ENCODE results near the gene KDM4C.

The KDM4C gene

GRCh38 chr9:7206221-7206758 lies 448.5 kb downstream of the KDM4C start:
- Histone ChIP-seq H3K27ac (ENCODE audit: low read depth, low read length) (no peak overlapping the region), H3K4me1 (ENCODE audit: control insufficient read depth, insufficient read depth, low read length) (no peaks in the 10 kb centered on the region), H3K9ac (ENCODE audit: low read length) (no peak overlapping the region), H3K4me3 (ENCODE audit: low read length) (no peak overlapping the region), H3K36me3 (ENCODE audit: control insufficient read depth, insufficient read depth, low read length) (no peaks in the 10 kb centered on the region), H3K27me3 (ENCODE audit: control insufficient read depth, insufficient read depth, low read length) (no peaks in the 10 kb centered on the region)

- H3K4me1 ChIP-seq (ENCODE audit: control insufficient read depth, insufficient read depth, low read length), result no peaks in the 10 kb centered on the region
- no peak overlapping the region for H3K27ac ChIP-seq (ENCODE audit: low read depth, low read length)
- H3K27me3 ChIP-seq (ENCODE audit: control insufficient read depth, insufficient read depth, low read length), result no peaks in the 10 kb centered on the region
- no peaks in the 10 kb centered on the region for H3K36me3 ChIP-seq (ENCODE audit: control insufficient read depth, insufficient read depth, low read length)
- H3K9ac ChIP-seq (ENCODE audit: low read length), result no peak overlapping the region
- H3K4me3 ChIP-seq (ENCODE audit: low read length), result no peak overlapping the region
Measured at GRCh38 chr9:7209016-7209715, 451.4 kb downstream of the KDM4C start.

- no peaks in the 10 kb centered on the region for H3K36me3 ChIP-seq (ENCODE audit: control insufficient read depth, insufficient read depth, low read length)
- no peak overlapping the region for H3K9ac ChIP-seq (ENCODE audit: low read length)
- H3K4me3 ChIP-seq (ENCODE audit: low read length), result no peak overlapping the region
- no peaks in the 10 kb centered on the region for H3K27me3 ChIP-seq (ENCODE audit: control insufficient read depth, insufficient read depth, low read length)
- H3K27ac ChIP-seq (ENCODE audit: low read depth, low read length), result no peak overlapping the region
- H3K4me1 ChIP-seq (ENCODE audit: control insufficient read depth, insufficient read depth, low read length), result no peaks in the 10 kb centered on the region
Measured at GRCh38 chr9:7209990-7210389, 452.2 kb downstream of the KDM4C start.

- Histone ChIP-seq H3K27me3 (ENCODE audit: control insufficient read depth, insufficient read depth, low read length) (no peaks in the 10 kb centered on the region), H3K4me3 (ENCODE audit: low read length) (no peak overlapping the region), H3K36me3 (ENCODE audit: control insufficient read depth, insufficient read depth, low read length) (no peaks in the 10 kb centered on the region), H3K9ac (ENCODE audit: low read length) (no peak overlapping the region), H3K4me1 (ENCODE audit: control insufficient read depth, insufficient read depth, low read length) (no peaks in the 10 kb centered on the region), H3K27ac (ENCODE audit: low read depth, low read length) (no peak overlapping the region)
Measured at GRCh38 chr9:7210854-7211637, 453.3 kb downstream of the KDM4C start.

- no peak overlapping the region for H3K9ac ChIP-seq (ENCODE audit: low read length)
- no peak overlapping the region for H3K27ac ChIP-seq (ENCODE audit: low read depth, low read length)
- no peaks in the 10 kb centered on the region for H3K36me3 ChIP-seq (ENCODE audit: control insufficient read depth, insufficient read depth, low read length)
- no peak overlapping the region for H3K4me3 ChIP-seq (ENCODE audit: low read length)
- no peaks in the 10 kb centered on the region for H3K27me3 ChIP-seq (ENCODE audit: control insufficient read depth, insufficient read depth, low read length)
- no peaks in the 10 kb centered on the region for H3K4me1 ChIP-seq (ENCODE audit: control insufficient read depth, insufficient read depth, low read length)
Measured at GRCh38 chr9:7211657-7212056, 453.9 kb downstream of the KDM4C start.

- Histone ChIP-seq H3K27me3 (ENCODE audit: control insufficient read depth, insufficient read depth, low read length) (no peaks in the 10 kb centered on the region), H3K4me3 (ENCODE audit: low read length) (no peak overlapping the region), H3K36me3 (ENCODE audit: control insufficient read depth, insufficient read depth, low read length) (no peaks in the 10 kb centered on the region), H3K27ac (ENCODE audit: low read depth, low read length) (no peak overlapping the region), H3K9ac (ENCODE audit: low read length) (no peak overlapping the region), H3K4me1 (ENCODE audit: control insufficient read depth, insufficient read depth, low read length) (no peaks in the 10 kb centered on the region)
Measured at GRCh38 chr9:7212101-7212500, 454.3 kb downstream of the KDM4C start.

GRCh38 chr9:7216004-7216841 lies 458.4 kb downstream of the KDM4C start:
- H3K36me3 ChIP-seq (ENCODE audit: control insufficient read depth, insufficient read depth, low read length), result no peaks in the 10 kb centered on the region
- no peak overlapping the region for H3K9ac ChIP-seq (ENCODE audit: low read length)
- H3K27ac ChIP-seq (ENCODE audit: low read depth, low read length), result no peak overlapping the region

GRCh38 chr9:7223981-7224380 lies 466.2 kb downstream of the KDM4C start:
- H3K4me3 ChIP-seq (ENCODE audit: low read length), result no peak overlapping the region

More at GRCh38 chr9:7216004-7216841, 458.4 kb downstream of the KDM4C start:
- Histone ChIP-seq H3K4me1 (ENCODE audit: control insufficient read depth, insufficient read depth, low read length) (no peaks in the 10 kb centered on the region), H3K27me3 (ENCODE audit: control insufficient read depth, insufficient read depth, low read length) (no peaks in the 10 kb centered on the region), H3K4me3 (ENCODE audit: low read length) (no peak overlapping the region)

More at GRCh38 chr9:7223981-7224380, 466.2 kb downstream of the KDM4C start:
- no peak overlapping the region for H3K9ac ChIP-seq (ENCODE audit: low read length)
- no peaks in the 10 kb centered on the region for H3K36me3 ChIP-seq (ENCODE audit: control insufficient read depth, insufficient read depth, low read length)
- H3K4me1 ChIP-seq (ENCODE audit: control insufficient read depth, insufficient read depth, low read length), result no peaks in the 10 kb centered on the region
- no peak overlapping the region for H3K27ac ChIP-seq (ENCODE audit: low read depth, low read length)
- no peaks in the 10 kb centered on the region for H3K27me3 ChIP-seq (ENCODE audit: control insufficient read depth, insufficient read depth, low read length)

Measured in rectal smooth muscle tissue (tissue), 1 donor.